ES-I3 (cell line): ENCODE data around the gene CA9.
A peak's percentile ranks its signal among the peaks of the same experiment; 100 is the strongest.

ENCODE experiments used
- H3K36me3 ChIP-seq: 2 replicates; pipeline ENCODE4 v1.6.1; 2013; ENCODE audit warnings: mild to moderate bottlenecking, low read length, control low read depth, moderate library complexity; ENCODE audit not compliant: insufficient read depth
- H3K4me1 ChIP-seq: 2 replicates; pipeline ENCODE4 v1.6.1; 2013; ENCODE audit warnings: mild to moderate bottlenecking, control low read depth, low read length; ENCODE audit not compliant: insufficient read depth
- H3K9ac ChIP-seq: 2 replicates; pipeline ENCODE4 v1.6.1; 2013; ENCODE audit warnings: low read depth, mild to moderate bottlenecking, low read length, moderate library complexity
- H3K9me3 ChIP-seq: 2 replicates; pipeline ENCODE4 v1.6.1; 2013; ENCODE audit warnings: mild to moderate bottlenecking, low read length, moderate library complexity; ENCODE audit not compliant: control insufficient read depth, insufficient read depth

The CA9 gene

DNA sequence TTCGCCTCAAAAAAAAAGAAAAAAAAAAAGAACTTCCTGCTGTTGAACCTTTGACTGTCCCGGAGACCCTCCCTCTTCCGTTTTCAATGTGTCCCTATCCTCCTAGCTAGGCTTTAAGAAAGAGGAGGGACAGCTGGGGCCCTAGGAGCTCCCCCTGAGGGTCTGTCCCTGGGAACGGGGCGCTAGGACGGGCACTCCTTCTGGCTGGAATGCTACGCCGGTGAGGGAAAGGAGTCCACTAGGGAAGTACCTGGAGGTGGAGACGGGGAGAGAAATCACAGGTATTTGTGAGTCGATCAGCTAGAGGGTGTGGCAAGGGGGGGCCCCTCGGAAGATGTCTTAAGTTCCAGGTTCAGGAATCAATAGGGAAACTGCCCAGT is 27.6 kb upstream of the CA9 start:
- Histone ChIP-seq H3K9me3 (no peaks in the 10 kb centered on the region), H3K36me3 (no peaks in the 10 kb centered on the region), H3K9ac (peak overlapping the region; percentile 91), H3K4me1 (peaks cover 10% of the 10 kb centered on the region; the same call in 1 of the 2 replicates)

DNA sequence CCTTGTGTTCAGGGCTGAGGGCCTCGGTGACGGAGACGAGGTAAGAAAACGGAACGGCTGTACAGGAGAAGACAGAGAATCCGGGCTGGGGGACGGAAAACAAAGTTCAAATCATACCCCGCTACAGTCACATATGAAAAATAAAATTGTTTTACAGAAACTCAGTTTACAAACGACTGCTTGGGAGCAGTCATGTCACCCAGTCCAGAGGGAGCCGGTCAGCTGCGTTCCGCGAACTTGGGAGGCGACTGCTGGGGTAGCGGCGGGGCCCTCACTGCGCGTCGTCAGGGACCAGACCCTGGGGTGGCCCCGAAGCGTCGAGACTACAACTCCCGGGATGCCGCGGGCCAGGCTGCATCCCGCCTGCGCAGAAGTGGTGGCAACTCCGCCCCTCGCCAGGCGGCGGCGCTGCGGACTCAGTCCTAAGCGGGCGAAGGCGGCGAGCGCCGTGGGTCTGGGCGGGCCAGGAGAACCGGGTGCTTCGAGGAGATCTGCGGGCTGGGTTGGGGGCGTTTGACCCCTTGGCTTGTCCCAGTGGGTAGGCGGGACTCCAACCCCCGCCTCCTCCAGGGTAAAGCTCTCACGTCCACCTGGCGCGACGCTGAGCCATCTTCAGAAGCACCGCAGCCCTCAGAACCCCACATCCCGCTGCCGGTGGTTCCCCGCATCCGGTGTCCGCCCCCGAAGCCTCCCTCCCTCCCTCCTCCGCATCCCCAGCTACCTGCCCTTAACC is 27.0 kb upstream of the CA9 start:
- Histone ChIP-seq H3K9me3 (no peaks in the 10 kb centered on the region), H3K36me3 (no peaks in the 10 kb centered on the region), H3K9ac (peak overlapping the region; percentile 91), H3K4me1 (peaks cover 10% of the 10 kb centered on the region; the same call in 1 of the 2 replicates)

DNA sequence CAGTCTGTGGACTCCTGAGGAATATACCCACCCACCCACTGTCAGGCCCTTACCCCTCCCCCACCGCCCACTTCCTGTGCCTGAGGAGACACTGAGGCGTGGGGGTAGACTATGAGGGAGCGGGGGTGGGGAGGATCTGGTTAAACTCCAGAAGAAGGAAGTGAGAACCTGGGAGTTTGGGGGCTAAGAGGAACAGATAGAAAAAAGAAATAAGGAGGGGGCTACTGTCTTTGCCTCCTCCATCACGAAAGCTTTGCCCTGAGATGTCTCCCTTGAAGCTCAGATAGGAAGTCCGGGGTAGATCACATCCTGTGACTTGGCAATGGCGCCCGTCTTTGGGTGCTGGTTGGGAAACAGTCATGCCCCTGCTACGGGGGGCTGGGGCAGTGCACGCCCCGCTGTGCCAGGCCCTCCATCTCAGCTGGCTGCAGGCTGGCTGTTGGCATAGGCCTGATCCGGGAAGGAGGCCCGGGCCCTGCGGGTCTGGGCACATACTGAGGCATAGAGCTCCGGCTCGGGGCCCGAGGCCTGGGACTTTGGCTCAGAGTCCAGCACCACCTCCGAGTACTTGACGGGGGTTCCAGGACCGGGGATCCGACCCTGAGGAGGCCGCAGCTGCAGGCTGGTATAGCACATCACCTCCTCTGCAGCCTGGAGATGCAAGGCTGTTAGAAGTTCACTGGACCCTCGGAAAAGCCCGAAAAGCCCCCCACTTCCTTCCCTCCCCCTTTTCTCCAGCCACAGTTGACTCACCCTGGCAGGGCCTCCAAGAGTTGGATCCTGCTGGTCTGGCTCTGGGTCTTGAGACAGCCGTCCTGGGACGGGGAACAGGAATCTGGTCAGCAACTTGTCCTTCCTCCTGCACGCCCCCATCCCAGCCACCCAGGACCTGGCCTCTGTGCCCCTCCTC is 24.0 kb upstream of the CA9 start:
- H3K4me1 ChIP-seq: peaks cover 10% of the 10 kb centered on the region; the same call in 1 of the 2 replicates
- H3K36me3 ChIP-seq: no peaks in the 10 kb centered on the region
- H3K9me3 ChIP-seq: no peaks in the 10 kb centered on the region
- H3K9ac ChIP-seq: no peak overlapping the region

DNA sequence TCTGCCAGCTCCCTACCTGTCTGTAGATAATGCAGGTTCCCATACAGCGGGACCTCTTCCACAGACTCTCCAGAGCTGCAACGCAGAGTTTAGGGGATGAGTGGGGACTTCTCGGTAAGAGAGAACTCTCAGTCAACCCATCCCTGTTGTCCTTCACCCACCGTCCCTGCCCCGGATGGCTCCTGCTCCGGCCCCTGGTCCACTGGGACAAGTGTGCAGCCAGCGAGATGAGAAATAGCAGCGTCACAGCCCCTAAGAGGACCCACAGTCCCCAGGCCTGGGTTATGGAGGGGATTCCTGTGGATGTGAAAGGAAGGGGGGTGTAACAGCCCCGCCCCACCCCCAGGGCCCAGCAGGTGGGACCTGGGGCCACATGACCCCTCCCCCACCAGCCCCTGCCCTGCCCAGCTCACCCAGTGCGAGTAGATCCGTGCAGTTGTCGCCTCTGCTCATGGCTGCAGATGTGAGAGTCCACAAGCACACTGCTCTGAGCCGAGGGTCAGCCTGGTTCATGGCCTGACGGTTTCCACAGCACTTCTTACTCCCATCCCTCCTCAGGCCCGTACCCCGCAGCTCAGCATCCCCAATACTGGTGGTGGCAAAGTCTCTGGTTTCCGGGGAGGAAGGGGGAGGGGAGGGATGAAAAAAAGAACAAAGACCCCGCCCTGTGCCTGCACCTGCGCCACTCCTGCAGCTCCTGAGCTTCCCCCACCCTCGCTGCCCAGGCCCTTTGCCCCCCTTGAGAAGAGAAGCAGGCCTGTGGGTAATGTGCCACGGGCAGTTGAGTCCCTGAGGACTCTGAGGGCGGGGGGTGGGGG is 23.2 kb upstream of the CA9 start, which contains the start of gene SIT1:
Gene SIT1 (minus strand): TSS at position 591 of the 818 bp plus-strand sequence. CDS start 78 bp downstream, at position 513.
- Histone ChIP-seq H3K4me1 (peaks cover 10% of the 10 kb centered on the region; the same call in 1 of the 2 replicates), H3K9me3 (no peaks in the 10 kb centered on the region), H3K36me3 (no peaks in the 10 kb centered on the region), H3K9ac (no peak within 1 kb of the TSS)

DNA sequence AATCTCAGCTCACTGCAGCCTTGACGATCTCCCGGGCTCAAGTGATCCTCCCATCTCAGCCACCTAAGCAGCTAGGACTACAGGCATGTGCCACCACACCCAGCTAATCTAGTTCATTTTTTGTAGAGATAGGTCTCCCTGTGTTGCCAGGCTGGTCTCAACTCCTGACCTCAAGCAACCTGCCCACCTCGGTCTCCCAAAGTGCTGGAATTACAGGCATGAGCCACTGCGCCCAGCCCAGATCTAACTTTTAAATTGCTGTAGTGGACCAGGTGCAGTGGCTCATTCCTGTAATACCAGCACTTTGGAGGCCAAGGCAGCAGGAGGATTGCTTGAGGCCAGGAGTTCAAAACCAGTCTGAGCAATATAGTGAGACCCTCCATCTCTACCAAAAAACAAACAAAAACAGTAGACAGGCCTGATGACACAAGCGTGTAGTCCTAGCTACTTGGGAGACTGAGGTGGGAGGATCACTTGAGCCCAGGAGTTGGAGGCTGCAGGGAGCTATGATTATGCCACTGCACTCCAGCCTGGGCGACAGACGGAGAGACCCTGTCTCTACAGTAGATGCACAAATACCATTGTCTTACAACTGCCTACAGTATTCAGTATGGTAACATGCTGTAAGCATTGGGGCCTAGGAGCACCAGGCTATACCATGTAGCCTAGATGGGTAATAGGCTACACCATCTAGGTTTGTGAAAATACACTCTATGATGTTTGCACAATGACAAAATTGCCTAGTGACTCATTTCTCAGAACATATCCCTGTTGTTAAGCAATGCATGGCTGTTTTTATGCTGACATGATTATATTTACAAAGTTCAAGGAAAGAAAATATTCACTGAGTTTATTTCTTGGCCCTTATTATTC is 21.5 kb upstream of the CA9 start:
- H3K36me3 ChIP-seq: no peaks in the 10 kb centered on the region
- no peak overlapping the region for H3K9ac ChIP-seq
- no peaks in the 10 kb centered on the region for H3K9me3 ChIP-seq
- peaks cover 13% of the 10 kb centered on the region; the same call in 1 of the 2 replicates for H3K4me1 ChIP-seq

DNA sequence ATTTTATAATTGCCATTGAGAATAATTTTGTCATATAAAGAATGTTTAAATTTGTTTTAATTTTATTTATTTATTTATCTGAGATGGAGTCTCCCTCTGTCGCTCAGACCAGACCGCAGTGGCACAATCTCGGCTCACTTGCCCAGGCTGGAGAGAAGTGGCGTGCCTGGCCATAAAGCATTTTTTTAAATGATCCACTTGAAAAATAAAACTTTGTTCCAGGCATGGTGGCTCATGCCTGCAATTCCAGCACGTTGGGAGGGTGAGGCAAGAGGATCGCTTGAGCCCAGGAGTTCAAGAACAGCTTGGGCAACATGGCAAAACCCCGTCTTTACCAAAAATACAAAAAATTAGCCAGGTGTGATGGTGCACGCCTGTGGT is 20.9 kb upstream of the CA9 start:
- Histone ChIP-seq H3K9me3 (no peaks in the 10 kb centered on the region), H3K4me1 (peaks cover 13% of the 10 kb centered on the region; the same call in 1 of the 2 replicates), H3K9ac (no peak overlapping the region), H3K36me3 (no peaks in the 10 kb centered on the region)

DNA sequence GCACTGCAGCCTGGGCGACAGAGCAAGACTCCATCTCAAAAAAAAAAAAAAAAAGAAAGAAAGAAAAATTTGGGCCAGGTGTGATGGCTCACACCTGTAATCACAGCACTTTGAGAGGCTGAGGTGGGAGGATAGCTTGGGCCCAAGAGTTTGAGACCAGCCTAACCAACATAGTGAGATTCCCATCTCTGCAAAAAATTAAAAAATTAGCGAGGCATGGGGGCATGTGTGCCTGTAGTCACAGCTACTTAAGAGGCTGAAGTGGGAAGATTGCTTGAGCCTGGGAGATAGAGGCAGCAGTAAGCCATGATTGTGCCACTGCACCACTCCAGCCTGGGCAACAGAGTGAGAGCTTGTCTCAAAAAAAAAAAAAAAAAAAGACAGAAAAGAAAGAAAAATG is 20.1 kb upstream of the CA9 start:
- Histone ChIP-seq H3K9ac (no peak overlapping the region), H3K4me1 (peaks cover 13% of the 10 kb centered on the region; the same call in 1 of the 2 replicates), H3K36me3 (no peaks in the 10 kb centered on the region)

DNA sequence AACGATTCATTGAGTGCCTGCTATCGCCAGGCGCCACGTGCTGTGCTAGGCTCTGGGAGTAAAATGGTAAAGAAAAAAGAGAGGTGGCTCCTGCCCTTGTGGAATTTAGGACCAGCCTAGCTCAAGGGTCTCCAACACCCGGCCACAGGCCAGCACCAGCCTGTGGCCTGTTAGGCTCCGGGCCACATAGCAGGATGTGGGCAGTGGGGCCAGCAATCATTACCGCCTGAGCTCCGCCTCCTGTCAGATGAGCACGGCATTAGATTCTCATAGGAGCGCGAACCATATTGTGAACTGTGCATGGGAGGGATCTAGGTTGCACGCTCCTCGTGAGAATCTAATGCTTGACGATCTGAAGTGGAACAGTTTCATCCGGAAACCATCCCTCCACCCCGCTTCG is 17.4 kb upstream of the CA9 start:
- Histone ChIP-seq H3K9ac (no peak overlapping the region), H3K9me3 (no peaks in the 10 kb centered on the region), H3K36me3 (peaks cover 6% of the 10 kb centered on the region; the same call in 1 of the 2 replicates), H3K4me1 (peaks cover 7% of the 10 kb centered on the region; the same call in 1 of the 2 replicates)

More for the DNA sequence above, 20.1 kb upstream of the CA9 start:
- H3K9me3 ChIP-seq: no peaks in the 10 kb centered on the region

DNA sequence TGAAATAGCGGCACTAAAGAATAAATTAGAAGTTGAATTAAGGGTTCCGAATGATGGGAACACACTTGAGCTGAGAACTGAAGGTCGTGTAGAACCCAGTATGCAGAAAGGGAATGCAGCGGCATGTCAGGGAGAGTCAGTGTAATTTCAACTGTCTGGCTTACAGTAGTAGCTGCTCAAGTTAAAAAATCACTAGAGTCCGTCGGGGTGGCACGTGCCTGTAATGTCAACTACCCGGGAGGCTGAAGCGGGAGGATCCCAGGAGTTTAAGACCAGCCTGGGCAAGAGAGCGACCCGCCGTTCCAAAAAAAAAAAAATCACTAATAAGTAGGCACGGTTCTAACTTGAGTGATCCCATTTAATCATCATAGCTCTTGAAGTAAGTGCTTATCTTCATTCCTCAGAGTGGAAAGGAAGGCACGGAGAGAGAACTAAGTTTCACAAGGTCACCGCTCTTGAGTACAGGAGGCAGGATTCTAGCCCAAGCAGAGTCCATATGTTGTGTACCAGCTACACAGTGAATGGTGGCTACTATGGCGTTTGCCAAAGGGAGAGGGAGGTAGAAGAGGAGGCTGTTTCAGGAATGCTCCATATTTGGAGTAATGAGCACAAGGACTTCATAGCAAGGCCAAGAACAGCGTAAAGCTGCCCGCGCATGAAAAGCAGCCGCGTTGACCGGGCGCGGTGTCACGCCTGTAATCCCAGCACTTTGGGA is 16.7 kb upstream of the CA9 start:
- peaks cover 7% of the 10 kb centered on the region; the same call in 1 of the 2 replicates for H3K4me1 ChIP-seq
- H3K9ac ChIP-seq: peak overlapping the region; percentile 60
- peaks cover 6% of the 10 kb centered on the region; the same call in 1 of the 2 replicates for H3K36me3 ChIP-seq
- no peaks in the 10 kb centered on the region for H3K9me3 ChIP-seq

DNA sequence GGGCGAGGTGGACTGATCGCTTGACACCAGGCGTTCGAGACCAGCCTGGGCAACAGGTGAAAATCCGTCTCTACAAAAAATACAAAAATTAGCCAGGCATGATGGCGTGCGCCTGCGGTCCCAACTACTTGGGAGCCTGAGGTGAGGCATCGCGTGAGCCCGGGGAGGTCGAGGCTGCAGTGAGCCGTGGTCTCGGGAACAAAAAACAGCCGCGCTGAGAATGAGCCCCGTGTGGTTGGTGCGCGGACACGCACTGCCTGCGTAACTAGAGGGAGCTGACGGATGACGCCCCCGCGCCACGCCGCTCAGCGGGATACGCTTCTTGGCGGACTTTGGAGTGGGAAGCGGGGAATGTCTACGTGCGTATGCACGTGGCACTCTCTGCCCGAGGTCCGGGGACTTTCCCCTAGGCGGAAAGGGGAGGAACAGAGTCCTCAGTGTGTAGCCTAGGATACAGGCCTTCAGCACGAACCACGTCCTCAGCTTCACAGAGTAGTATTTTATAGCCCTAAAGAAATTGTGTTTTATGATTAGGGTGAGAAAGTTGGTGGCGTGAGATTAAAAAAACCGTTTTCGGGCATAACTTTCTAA is 16.1 kb upstream of the CA9 start, which contains the start of gene RMRP:
Gene RMRP (minus strand): TSS at position 474 of the 591 bp plus-strand sequence.
- peaks cover 7% of the 10 kb centered on the region; the same call in 1 of the 2 replicates for H3K4me1 ChIP-seq
- peak within 1 kb of the TSS; percentile 85 for H3K9ac ChIP-seq
- H3K36me3 ChIP-seq: peaks cover 6% of the 10 kb centered on the region; the same call in 1 of the 2 replicates
- H3K9me3 ChIP-seq: no peaks in the 10 kb centered on the region

DNA sequence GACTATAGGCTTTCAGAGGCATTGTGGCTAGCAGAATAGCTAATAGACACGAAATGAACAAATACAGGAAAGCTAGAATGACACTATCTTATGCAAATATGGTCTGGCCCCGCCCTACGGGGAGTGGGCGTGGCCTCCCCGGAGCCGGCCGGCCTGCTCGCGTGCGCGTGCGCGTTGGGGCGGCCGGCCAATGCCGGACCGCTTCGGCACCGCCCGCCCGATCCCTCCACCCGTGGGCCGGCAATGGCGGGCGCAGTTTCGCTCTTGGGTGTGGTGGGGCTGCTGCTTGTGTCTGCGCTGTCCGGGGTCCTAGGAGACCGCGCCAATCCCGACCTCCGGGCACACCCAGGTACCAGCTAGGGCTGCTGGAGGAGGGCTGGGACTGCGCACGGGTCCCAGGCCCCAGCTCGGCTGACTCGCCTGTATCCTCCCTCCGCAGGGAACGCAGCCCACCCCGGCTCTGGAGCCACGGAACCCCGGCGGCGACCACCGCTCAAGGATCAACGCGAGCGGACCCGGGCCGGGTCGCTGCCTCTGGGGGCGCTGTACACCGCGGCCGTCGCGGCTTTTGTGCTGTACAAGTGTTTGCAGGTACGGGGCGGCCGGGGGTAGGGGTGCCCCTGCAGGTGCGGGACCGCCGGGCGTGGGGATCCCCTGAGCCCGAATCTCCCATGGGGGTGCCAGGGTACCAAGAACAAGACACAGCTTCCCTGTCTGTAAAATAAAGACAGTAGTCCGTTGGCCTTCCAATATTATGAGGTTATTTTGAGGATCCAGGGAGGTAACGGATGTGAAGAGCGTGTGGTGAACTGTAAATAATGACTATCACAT is 15.4 kb upstream of the CA9 start, which contains the start of gene CCDC107:
Gene CCDC107 (plus strand): TSS at position 156 of the 831 bp plus-strand sequence. CDS start 88 bp downstream, at position 244.
- peaks cover 7% of the 10 kb centered on the region; the same call in 1 of the 2 replicates for H3K4me1 ChIP-seq
- H3K36me3 ChIP-seq: peaks cover 6% of the 10 kb centered on the region; the same call in 1 of the 2 replicates
- H3K9ac ChIP-seq: peak within 1 kb of the TSS; percentile 85
- H3K9me3 ChIP-seq: no peaks in the 10 kb centered on the region

DNA sequence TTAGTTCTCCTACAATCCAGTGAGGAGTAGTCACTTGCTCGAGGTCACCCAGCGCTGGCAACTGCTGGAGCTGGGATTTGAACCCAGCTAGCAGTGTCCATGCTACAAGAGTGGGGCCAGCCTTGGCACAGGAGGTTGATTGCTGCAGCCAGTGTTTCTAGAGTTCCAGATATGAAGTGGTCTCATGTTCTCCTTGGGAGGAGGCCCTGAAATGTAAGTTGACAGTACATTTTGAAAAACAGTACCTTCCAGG is 14.8 kb upstream of the CA9 start:
- no peaks in the 10 kb centered on the region for H3K9me3 ChIP-seq
- peaks cover 7% of the 10 kb centered on the region; the same call in 1 of the 2 replicates for H3K4me1 ChIP-seq
- peak overlapping the region; percentile 85 for H3K9ac ChIP-seq

More for the DNA sequence above, 14.8 kb upstream of the CA9 start:
- H3K36me3 ChIP-seq: peaks cover 6% of the 10 kb centered on the region; the same call in 1 of the 2 replicates
